ENCODE data around the gene FRMD8.

- TF ChIP-seq ETV6 (IDR thresholded peaks at IDR 0.05; ENCODE audit: borderline replicate concordance in 1 of 2, low read depth in 2 of 2, low read length in 1 of 2), result no peak
- TF ChIP-seq ETV6 (CRISPR knock-in tag; IDR thresholded peaks at IDR 0.05; ENCODE audit: borderline replicate concordance), result no peak
- TF ChIP-seq ZNF253 (CRISPR knock-in tag; conservative IDR thresholded peaks at IDR 0.05), result no peak
- TF ChIP-seq FOXK2 (conservative IDR thresholded peaks at IDR 0.05 in 1 of 2, IDR thresholded peaks at IDR 0.05 in 1 of 2; ENCODE audit: low read depth in 2 of 2), result no peak
- no peak for TF ChIP-seq PRPF4 (IDR thresholded peaks at IDR 0.05; ENCODE audit: insufficient read depth, low read depth, low read length, poor library complexity, severe bottlenecking)
- no peak for TF ChIP-seq NR2C1 (IDR thresholded peaks at IDR 0.05)
- TF ChIP-seq NR2C1 (tag; IDR thresholded peaks at IDR 0.05), result no peak
- TF ChIP-seq HIVEP1 (CRISPR knock-in tag; IDR thresholded peaks at IDR 0.05), result no peak
- TF ChIP-seq POLR2AphosphoS5 (IDR thresholded peaks at IDR 0.05; ENCODE audit: control insufficient read depth, insufficient read depth, low read depth, low read length), result no peak
- no peak for TF ChIP-seq NR1H2 (CRISPR knock-in tag; IDR thresholded peaks at IDR 0.05)
- no peak for TF ChIP-seq CHD2 (IDR thresholded peaks at IDR 0.05; ENCODE audit: low read depth, low read length)
- TF ChIP-seq ZNF280A (IDR thresholded peaks at IDR 0.05; ENCODE audit: low read depth, partially characterized antibody), result no peak
Observed at GRCh38 chr11:65379698-65380459, 6.6 kb upstream of the FRMD8 start.

Data from K562 (cell line).